HG02981 (cell line): ENCODE data around the gene RUVBL1.

Experiments
- ATAC-seq: cut with Tn5 transposase; IDR thresholded peaks from one replicate; pipeline ENCODE4 v1.9.1; 2021; ENCODE audit warnings: mild to moderate bottlenecking, moderate library complexity; ENCODE audit not compliant: unreplicated experiment

RUVBL1 gene

DNA sequence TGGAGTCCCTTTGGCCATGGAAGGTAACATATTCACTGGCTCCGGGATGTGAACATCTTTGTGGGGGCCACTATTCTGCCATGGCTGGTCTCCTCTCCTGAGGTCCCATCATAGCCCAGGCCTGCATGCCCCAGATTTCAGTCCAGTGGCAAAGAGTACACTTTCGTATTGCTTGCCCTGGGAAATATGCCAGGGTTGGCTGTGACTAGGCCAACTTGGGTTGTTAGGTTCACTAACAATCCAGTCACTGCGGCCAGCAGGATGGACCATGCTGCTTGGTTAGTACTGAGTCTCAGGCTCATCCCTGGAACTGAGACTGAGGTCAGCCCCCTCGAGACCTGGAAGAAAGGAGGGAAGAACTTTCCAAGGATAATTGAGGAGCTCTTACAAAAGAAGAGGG is 19.9 kb upstream of the RUVBL1 start:
- no peak for ATAC-seq

GRCh38 chr3:128133273-128133883 is 9.8 kb upstream of the RUVBL1 start:
- no peak for ATAC-seq

GRCh38 chr3:128131897-128132646 is 8.5 kb upstream of the RUVBL1 start:
- ATAC-seq: no peak

DNA sequence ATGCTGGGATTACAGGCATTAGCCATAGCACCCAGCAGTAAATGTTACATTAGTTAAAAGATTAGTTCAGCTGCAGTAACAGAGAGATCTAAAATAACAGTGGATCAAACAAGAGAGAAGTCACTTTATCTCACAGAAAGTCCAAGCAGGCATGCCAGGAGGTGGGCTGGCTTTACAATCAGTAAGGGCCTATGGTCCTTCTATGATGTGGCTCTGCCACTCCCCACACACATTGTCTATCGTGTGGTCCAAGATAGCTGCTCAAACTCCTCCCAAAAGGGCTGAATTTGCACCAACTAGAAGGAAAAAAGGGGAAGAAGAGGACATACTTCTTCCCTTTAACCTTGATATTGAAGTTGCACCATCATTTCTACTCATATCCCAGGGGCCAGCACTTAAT is 4.6 kb upstream of the RUVBL1 start:
- no peak for ATAC-seq

- ATAC-seq: no peak
Measured at GRCh38 chr3:128127236-128127635, 3.6 kb upstream of the RUVBL1 start.

GRCh38 chr3:128123156-128123537 is 465 bp downstream of the RUVBL1 start:
- ATAC-seq: no peak

DNA sequence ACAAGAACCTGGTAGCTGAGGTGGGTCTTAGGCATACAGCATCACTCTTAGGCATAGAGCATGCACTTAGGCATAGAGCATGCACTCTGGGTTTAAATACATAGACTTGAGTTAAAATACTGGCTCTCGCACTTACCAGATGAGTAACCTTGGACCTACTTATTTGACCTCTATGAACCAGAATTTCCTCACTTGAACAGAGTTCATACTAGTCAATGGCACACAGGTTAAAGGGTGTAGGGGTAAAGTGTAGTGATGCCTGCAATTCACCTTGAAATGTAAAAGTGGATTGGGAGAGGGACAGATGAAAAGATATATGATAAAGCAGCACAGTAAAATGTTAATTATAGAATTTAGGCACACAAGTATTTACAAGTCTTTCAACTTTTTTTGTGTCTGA is 1.6 kb downstream of the RUVBL1 start:
- ATAC-seq: no peak

- ATAC-seq: peak; percentile 50
Measured at GRCh38 chr3:128113817-128114794, 9.5 kb downstream of the RUVBL1 start.

DNA sequence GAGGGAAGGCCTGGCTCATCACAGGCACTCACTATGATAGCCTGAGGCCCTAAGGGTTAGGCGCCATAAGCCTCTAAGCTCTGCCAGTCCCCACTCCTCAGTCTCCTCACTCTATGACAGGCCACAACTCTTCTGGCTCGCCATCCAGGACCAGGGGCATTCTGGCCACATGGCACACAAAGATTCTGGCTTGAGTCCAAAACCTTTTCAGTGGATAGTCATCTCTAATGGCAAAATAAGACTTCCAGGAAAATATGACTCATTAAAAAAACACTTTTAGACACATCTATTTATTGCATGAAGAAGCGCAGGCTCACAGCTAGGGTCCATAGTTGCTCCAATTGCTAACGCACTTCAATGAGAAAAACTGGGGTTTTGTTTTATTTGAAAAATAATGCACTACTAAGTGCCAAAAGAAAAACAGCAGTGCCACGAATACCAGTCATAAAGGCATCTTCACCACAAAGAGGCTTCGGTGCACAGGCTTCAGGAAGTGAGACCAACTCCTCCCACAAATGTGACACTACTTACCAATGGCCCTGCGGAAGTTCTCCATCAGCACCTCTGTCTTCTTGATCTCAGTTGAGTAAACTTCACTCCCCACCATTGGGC is 11.1 kb downstream of the RUVBL1 start:
- no peak for ATAC-seq

- ATAC-seq: no peak
Measured at GRCh38 chr3:128111147-128111546, 12.5 kb downstream of the RUVBL1 start.

- no peak for ATAC-seq
Measured at GRCh38 chr3:128107834-128108233, 15.8 kb downstream of the RUVBL1 start.

DNA sequence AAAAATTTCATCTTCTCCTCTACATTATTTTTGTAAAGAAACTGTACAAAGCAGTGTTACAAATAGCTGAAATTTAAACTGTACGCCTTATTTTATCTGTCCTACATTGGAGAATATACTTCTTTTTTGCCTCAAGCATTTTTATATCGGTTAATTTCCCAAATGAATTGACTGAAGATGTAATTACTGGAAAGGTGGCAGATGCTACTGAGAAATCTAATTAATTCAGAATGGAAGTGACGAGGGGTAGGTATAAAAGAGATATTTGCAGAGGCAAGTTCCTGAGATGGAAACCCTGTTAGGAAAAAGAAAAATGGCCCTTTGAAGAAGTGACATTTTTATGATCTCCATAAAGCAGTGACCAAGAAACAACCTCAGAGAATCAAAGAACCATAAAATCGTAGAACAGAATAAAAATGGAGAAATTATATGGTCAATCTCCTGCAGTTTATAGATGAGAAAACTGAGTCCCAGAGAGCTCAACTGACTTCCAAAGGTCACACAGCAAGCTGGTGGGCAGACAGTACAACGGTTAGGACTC is 20.4 kb downstream of the RUVBL1 start:
- no peak for ATAC-seq

DNA sequence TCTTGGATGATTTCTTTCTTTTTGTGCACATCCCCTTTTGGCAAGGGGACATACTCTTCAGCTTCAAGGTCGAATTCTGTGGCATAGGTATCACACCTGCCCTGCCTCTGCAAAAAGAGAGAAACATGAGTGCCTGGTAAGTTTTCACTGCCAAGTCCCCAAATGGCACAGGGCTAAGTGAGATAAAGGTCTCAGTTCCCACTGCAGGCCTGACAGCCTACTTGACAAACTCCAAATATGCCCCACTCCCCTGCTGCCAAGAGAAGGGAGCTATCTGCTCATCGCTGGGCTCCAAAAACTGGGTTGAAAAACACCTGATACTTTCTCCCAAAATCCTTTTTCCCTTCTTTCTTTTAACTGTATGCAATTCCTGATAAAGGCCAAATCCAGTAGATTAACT is 23.0 kb downstream of the RUVBL1 start:
- ATAC-seq: no peak

- ATAC-seq: no peak
Measured at GRCh38 chr3:128100161-128100560, 23.5 kb downstream of the RUVBL1 start.

DNA sequence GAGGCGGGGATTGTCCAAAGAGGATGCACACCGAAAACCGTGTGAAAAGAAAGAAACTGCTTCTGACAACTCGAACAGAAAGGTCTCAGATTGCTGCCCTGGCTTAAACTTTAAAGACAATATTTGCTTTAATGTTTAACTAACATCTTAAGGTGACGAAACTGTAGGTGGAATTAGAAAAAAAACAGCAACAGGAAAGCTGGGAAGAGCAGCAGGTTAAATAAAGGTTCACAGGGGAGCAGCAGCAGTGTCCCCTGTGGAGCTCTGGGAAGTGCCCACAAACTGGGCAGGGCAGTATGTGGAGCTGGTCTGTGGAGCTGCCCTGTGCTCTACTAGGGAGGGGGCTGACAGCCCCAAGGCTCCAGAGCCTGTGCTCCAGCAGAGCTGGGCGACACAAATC is 25.4 kb downstream of the RUVBL1 start:
- ATAC-seq: no peak

DNA sequence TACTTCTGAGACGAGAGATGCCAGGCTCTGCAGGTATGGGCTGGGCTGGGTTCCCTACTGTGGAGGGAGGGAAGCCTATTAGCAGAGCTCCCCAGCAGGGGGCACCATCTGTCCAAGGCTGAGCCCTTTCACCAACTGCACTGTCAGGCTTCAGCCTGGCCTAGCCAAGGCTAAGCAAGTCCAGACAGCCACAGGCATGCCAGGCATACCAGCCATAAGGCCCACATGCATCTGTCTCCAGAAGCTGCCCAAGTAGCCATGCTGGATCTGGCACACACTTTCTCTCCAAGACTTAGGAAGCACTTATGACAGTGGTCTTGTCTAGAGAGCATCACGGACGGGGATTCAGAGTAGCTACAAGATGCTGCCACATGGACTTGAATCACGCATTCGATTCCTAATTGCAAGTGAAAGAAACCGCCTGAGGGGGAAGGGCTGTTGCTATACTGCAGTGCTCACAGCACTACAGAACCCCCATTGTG is 28.3 kb downstream of the RUVBL1 start:
- ATAC-seq: peak; percentile 61

- no peak for ATAC-seq
Measured at GRCh38 chr3:128094295-128095151, 29.1 kb downstream of the RUVBL1 start.

- ATAC-seq: no peak
Measured at GRCh38 chr3:128091586-128091985, 32.0 kb downstream of the RUVBL1 start.

DNA sequence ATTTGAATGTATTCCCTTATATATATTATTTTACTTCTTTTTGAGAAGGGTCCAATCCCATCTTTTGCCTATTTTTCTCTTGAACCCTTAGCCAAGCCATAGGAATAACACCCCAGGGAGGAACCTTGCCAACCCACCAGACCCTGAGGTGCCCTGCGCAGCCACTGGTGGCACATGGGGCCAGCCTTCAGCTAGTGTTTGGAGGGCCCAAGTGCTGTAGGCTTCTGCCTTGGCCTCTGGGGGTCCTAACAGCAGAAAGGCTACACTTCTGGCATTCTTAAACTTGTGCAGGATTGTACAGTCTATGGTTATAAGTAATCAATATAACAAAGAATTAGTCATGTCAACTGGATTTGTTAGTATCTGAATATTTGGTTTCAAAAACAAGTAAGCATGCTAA is 34.5 kb downstream of the RUVBL1 start:
- no peak for ATAC-seq

GRCh38 chr3:128084675-128085021 is 39.0 kb downstream of the RUVBL1 start:
- no peak for ATAC-seq
